GM23338 (cell line): ENCODE results near the gene CD226. TPM values are rescaled to one million over a fixed set of nuclear protein-coding genes. Genes with fewer than 3 reads are reported as not detected.

Experiments
- ATAC-seq: fragments of 200-7000 bp; cut with Tn5 transposase; 3 replicates; pipeline ENCODE4 v1.9.1; 2020
- DNase-seq: peaks from one replicate; pipeline ENCODE4 v3.0.0-alpha.2; 2015; ENCODE audit warnings: low spot score
- H2AFZ ChIP-seq: fragments of 200-600 bp; sonication (generic); 2 replicates; pipeline ENCODE4 v1.8.0; 2016; ENCODE audit warnings: antibody characterized with exemption, mild to moderate bottlenecking, moderate library complexity
- H3F3A ChIP-seq: fragments of 200-600 bp; sonication (generic); replicated peaks from 2 replicates; pipeline ENCODE4 v1.8.0; 2017; ENCODE audit warnings: antibody characterized with exemption, mixed run types, low read depth
- H3K27ac ChIP-seq: fragments of 200-600 bp; sonication (generic); 2 replicates; pipeline ENCODE4 v1.6.1; 2016; ENCODE audit warnings: low read depth
- H3K27me3 ChIP-seq: fragments of 200-600 bp; sonication (generic); 2 replicates; pipeline ENCODE4 v1.8.0; 2016; ENCODE audit warnings: mild to moderate bottlenecking, mixed run types, moderate library complexity; ENCODE audit not compliant: insufficient read depth
- H3K36me3 ChIP-seq: fragments of 200-600 bp; sonication (generic); 2 replicates; pipeline ENCODE4 v1.8.0; 2016; ENCODE audit warnings: mild to moderate bottlenecking; ENCODE audit not compliant: insufficient read depth
- H3K4me1 ChIP-seq: fragments of 200-600 bp; sonication (generic); 2 replicates; pipeline ENCODE4 v1.8.0; 2016; ENCODE audit warnings: mild to moderate bottlenecking, moderate library complexity; ENCODE audit not compliant: insufficient read depth
- H3K4me2 ChIP-seq: fragments of 200-600 bp; sonication (generic); 2 replicates; pipeline ENCODE4 v1.7.1; 2017; ENCODE audit warnings: mixed run types
- H3K4me3 ChIP-seq: fragments of 200-600 bp; sonication (generic); 2 replicates; pipeline ENCODE4 v1.6.1; 2016; ENCODE audit warnings: mixed run types
- H3K79me2 ChIP-seq: fragments of 200-600 bp; sonication (generic); replicated peaks from 2 replicates; pipeline ENCODE4 v1.8.0; 2017; ENCODE audit warnings: mild to moderate bottlenecking; ENCODE audit not compliant: insufficient read depth
- H3K9me2 ChIP-seq: fragments of 200-600 bp; sonication (generic); 2 replicates; pipeline ENCODE4 v1.8.0; 2017; ENCODE audit not compliant: insufficient read depth
- H4K20me1 ChIP-seq: fragments of 200-600 bp; sonication (generic); replicated peaks from 2 replicates; pipeline ENCODE4 v1.8.0; 2017; ENCODE audit warnings: mild to moderate bottlenecking; ENCODE audit not compliant: insufficient read depth
- H3K27ac Mint-ChIP-seq: 2 replicates; pipeline ENCODE4 v1.8.0; 2020; ENCODE audit warnings: inconsistent platforms, mild to moderate bottlenecking, moderate library complexity, mixed read lengths
- H3K27me3 Mint-ChIP-seq: 3 replicates; pipeline ENCODE4 v1.8.0; 2022; ENCODE audit warnings: low read depth, mild to moderate bottlenecking, moderate library complexity, mixed read lengths, inconsistent platforms; ENCODE audit not compliant: insufficient read depth, poor library complexity
- H3K36me3 Mint-ChIP-seq: 3 replicates; pipeline ENCODE4 v1.8.0; 2021; ENCODE audit warnings: low read depth, mild to moderate bottlenecking, inconsistent platforms, moderate library complexity, mixed read lengths
- H3K4me1 Mint-ChIP-seq: 3 replicates; pipeline ENCODE4 v1.8.0; 2020; ENCODE audit warnings: mild to moderate bottlenecking, inconsistent platforms, mixed read lengths
- H3K4me3 Mint-ChIP-seq: 3 replicates; pipeline ENCODE4 v1.8.0; 2021; ENCODE audit warnings: moderate library complexity, mild to moderate bottlenecking, inconsistent platforms, mixed read lengths
- H3K9me3 Mint-ChIP-seq: 3 replicates; pipeline ENCODE4 v1.8.0; 2020; ENCODE audit warnings: moderate library complexity, mild to moderate bottlenecking, inconsistent platforms, mixed read lengths
- CREB1 ChIP-seq: fragments of 250-450 bp; sonication (Bioruptor Pico); IDR thresholded peaks from 2 replicates; pipeline ENCODE4 v1.5.0; 2020; ENCODE audit warnings: low read depth, mild to moderate bottlenecking, moderate library complexity
- EZH2 ChIP-seq: fragments of 200-600 bp; sonication (generic); IDR thresholded peaks from one replicate; pipeline ENCODE4 v1.8.0; 2017; ENCODE audit warnings: antibody characterized with exemption, mild to moderate bottlenecking, low read depth; ENCODE audit not compliant: unreplicated experiment
- EZH2phosphoT487 ChIP-seq: fragments of 200-600 bp; sonication (generic); IDR thresholded peaks from one replicate; pipeline ENCODE4 v1.8.1; 2018; ENCODE audit warnings: antibody characterized with exemption; ENCODE audit not compliant: unreplicated experiment
- JUNB ChIP-seq: IDR thresholded peaks from one replicate; pipeline ENCODE4 v1.6.1; 2016; ENCODE audit warnings: antibody characterized with exemption; ENCODE audit not compliant: unreplicated experiment
- NANOG ChIP-seq: IDR thresholded peaks from 2 replicates; pipeline ENCODE4 v1.6.1; 2016; ENCODE audit warnings: antibody characterized with exemption, borderline replicate concordance
- POLR2AphosphoS5 ChIP-seq: IDR thresholded peaks from 2 replicates; pipeline ENCODE4 v1.6.1; 2016; ENCODE audit warnings: antibody characterized with exemption, low read depth
- ZNF114 ChIP-seq: fragments of 250-450 bp; sonication (Bioruptor Pico); IDR thresholded peaks from 2 replicates; pipeline ENCODE4 v1.5.0; 2020; ENCODE audit warnings: mild to moderate bottlenecking, moderate library complexity
- ZNF331 ChIP-seq: fragments of 250-450 bp; sonication (Bioruptor Pico); IDR thresholded peaks from 2 replicates; pipeline ENCODE4 v1.5.0; 2020; ENCODE audit warnings: low read depth, mild to moderate bottlenecking, moderate library complexity
- ZNF462 ChIP-seq: fragments of 250-450 bp; sonication (Bioruptor Pico); IDR thresholded peaks from 2 replicates; pipeline ENCODE4 v1.5.0; 2020; ENCODE audit warnings: mild to moderate bottlenecking, moderate library complexity
- polyA plus RNA-seq: library from polyadenylated mRNA; unstranded; fragments of >200 nt; fragmentation: Nextera tagmentation; extraction: Ambion mirVana; gene quantifications from 2 replicates; pipeline ENCODE4 v1.2.1, GENCODE V29; 2016
- total RNA-seq: library from RNA; depleted of rRNA; stranded (reverse); fragments of >200 nt; shearing (Covaris generic); gene quantifications from 2 replicates; pipeline ENCODE4 v1.2.3, GENCODE V29; 2014
- TF ChIP-seq, protein P1 (sequence below): IDR thresholded peaks from 2 replicates; pipeline ENCODE4 v1.6.1; 2016; ENCODE audit warnings: antibody characterized with exemption

CD226 gene
- total and polyA plus RNA-seq, 2 experiments from 2014 or later = not detected

GRCh38 chr18:69992776-69993175, 45.1 kb upstream of the CD226 start:
- no peak overlapping the region for H3K27ac Mint-ChIP-seq
- no peak overlapping the region for H2AFZ ChIP-seq
- no peak overlapping the region for H3K4me3 Mint-ChIP-seq
- no peaks in the 10 kb centered on the region for H3K36me3 ChIP-seq
- H3K36me3 Mint-ChIP-seq = peaks cover 3% of the 10 kb centered on the region; the same call in 2 of the 3 replicates
- H3K4me2 ChIP-seq = no peak overlapping the region
- peaks cover 7% of the 10 kb centered on the region; the same call in 1 of the 2 replicates for H3K9me2 ChIP-seq
- no peaks in the 10 kb centered on the region for H4K20me1 ChIP-seq
- no peak for DNase-seq
- H3K27me3 Mint-ChIP-seq = no peaks in the 10 kb centered on the region
- H3F3A ChIP-seq = no peaks in the 10 kb centered on the region
- H3K27ac ChIP-seq = no peak overlapping the region
- no peak overlapping the region for H3K4me3 ChIP-seq
- H3K27me3 ChIP-seq = no peaks in the 10 kb centered on the region
- H3K4me1 ChIP-seq = peaks cover 19% of the 10 kb centered on the region
- no peak for TF ChIP-seq JUNB
- TF ChIP-seq, protein P1, sequence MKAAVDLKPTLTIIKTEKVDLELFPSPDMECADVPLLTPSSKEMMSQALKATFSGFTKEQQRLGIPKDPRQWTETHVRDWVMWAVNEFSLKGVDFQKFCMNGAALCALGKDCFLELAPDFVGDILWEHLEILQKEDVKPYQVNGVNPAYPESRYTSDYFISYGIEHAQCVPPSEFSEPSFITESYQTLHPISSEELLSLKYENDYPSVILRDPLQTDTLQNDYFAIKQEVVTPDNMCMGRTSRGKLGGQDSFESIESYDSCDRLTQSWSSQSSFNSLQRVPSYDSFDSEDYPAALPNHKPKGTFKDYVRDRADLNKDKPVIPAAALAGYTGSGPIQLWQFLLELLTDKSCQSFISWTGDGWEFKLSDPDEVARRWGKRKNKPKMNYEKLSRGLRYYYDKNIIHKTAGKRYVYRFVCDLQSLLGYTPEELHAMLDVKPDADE = no peak
- TF ChIP-seq NANOG = no peak
- no peak for TF ChIP-seq CREB1
- no peak for TF ChIP-seq EZH2phosphoT487
- no peak for TF ChIP-seq POLR2AphosphoS5
- TF ChIP-seq ZNF114 (CRISPR knock-in tag) = no peak
- TF ChIP-seq ZNF331 (CRISPR knock-in tag) = no peak
- no peak for TF ChIP-seq EZH2
- TF ChIP-seq ZNF462 (CRISPR knock-in tag) = no peak
- ATAC-seq = no peak
- H3K79me2 ChIP-seq = no peaks in the 10 kb centered on the region
- peaks cover 24% of the 10 kb centered on the region for H3K4me1 Mint-ChIP-seq
- H3K9me3 Mint-ChIP-seq = peaks cover 3% of the 10 kb centered on the region; the same call in 1 of the 3 replicates
